ENCODE measurements around the gene ZBTB8OS. TPM values are rescaled to one million over a fixed set of nuclear protein-coding genes. Genes with fewer than 3 reads are reported as not detected.

ZBTB8OS gene
- total and polyA plus RNA-seq, 2 of the 8 experiments (the other 6 are each of a cell fraction or from before 2014, with no cell fraction given): 68.0 to 74.2 TPM

GRCh38 chr1:32627596-32628162 is 22.7 kb downstream of the ZBTB8OS start:
- H2BK5ac ChIP-seq (ENCODE audit: low read depth, low read length): no peak overlapping the region
- ChIA-PET POLR2A (ENCODE audit: partially characterized antibody) (interaction anchor here (0.6 to 1.1 kb wide), 2 partner anchors 10 to 14 kb away, joined by 3 read pairs; no protein-coding TSS in a partner anchor), CTCF (ENCODE audit: partially characterized antibody) (interaction anchor here (1.4 kb wide), 1 partner anchor 9 kb away, joined by 3 read pairs; no protein-coding TSS in a partner anchor)
- no peak overlapping the region for H2BK12ac ChIP-seq (ENCODE audit: low read depth, low read length)
- no peak overlapping the region for H2BK120ac ChIP-seq (replicated peaks; ENCODE audit: low read depth, low read length)
- H3K23ac ChIP-seq (ENCODE audit: insufficient read length): no peak overlapping the region
- no peak overlapping the region for H4K8ac ChIP-seq (ENCODE audit: extremely low read depth, insufficient read depth, low read length)
- H4K5ac ChIP-seq (ENCODE audit: insufficient read length, low read depth, low read length): no peak overlapping the region
- WGBS, 2 experiments (ENCODE audit: extremely low coverage in 1 of 2, insufficient coverage in 1 of 2, insufficient read length in 1 of 2, insufficient replicate concordance in 2 of 2, low coverage in 1 of 2, low lambda C conversion rate in 2 of 2, missing lambda C conversion rate in 1 of 2): 92% methylated on average over 11 of the region's 11 CpGs; no CpG with 5 or more reads in 1 of the 2 experiments
- DNase-seq (ENCODE audit: low read depth in 1 of 2, low spot score in 2 of 2) (no peak), FAIRE-seq (no peak)
- H3K4me2 ChIP-seq (ENCODE audit: insufficient read depth in 1 of 2, low read depth in 2 of 2, low read length in 2 of 2): no peak overlapping the region
- no peak overlapping the region for H2AK5ac ChIP-seq (ENCODE audit: low read depth, low read length)
- no peak overlapping the region for H3K4ac ChIP-seq (replicated peaks; ENCODE audit: insufficient read length, low read depth, low read length)
- no peaks in the 10 kb centered on the region; the same call in 1 of the 2 replicates for H3K79me1 ChIP-seq (ENCODE audit: low read depth, low read length)
- H3K36me3 ChIP-seq (ENCODE audit: control insufficient read depth in 2 of 4, insufficient read depth in 4 of 4, low read length in 3 of 4): peaks cover 0 to 26% (median 6%) of the 10 kb centered on the region in 4 experiments; a peak in 5 of 8 replicates
- H2BK15ac ChIP-seq (ENCODE audit: low read length): no peak overlapping the region
- H3K27me3 ChIP-seq (replicated peaks in 1 of 4; ENCODE audit: control insufficient read depth in 3 of 4, extremely low read depth in 1 of 4, insufficient read depth in 3 of 4, low read length in 3 of 4): no peaks in the 10 kb centered on the region
- H3K9me3 ChIP-seq (ENCODE audit: insufficient read depth in 2 of 2, low read depth in 1 of 2, low read length in 1 of 2): no peaks in the 10 kb centered on the region
- no peak overlapping the region for H3K4me3 ChIP-seq (ENCODE audit: extremely low read depth in 1 of 4, insufficient read depth in 2 of 4, low read depth in 3 of 4, low read length in 4 of 4)
- H4K20me1 ChIP-seq (replicated peaks in 1 of 2; ENCODE audit: control insufficient read depth in 1 of 2, insufficient read depth in 2 of 2, low read length in 2 of 2): no peaks in the 10 kb centered on the region
- no peak overlapping the region for H2AFZ ChIP-seq (ENCODE audit: low read length)
- no peak overlapping the region for H2BK20ac ChIP-seq (ENCODE audit: low read length)
- H3K27ac ChIP-seq (ENCODE audit: low read depth, low read length): no peak overlapping the region
- H3K4me1 ChIP-seq (replicated peaks in 1 of 4; ENCODE audit: control insufficient read depth in 3 of 4, insufficient read depth in 4 of 4, low read length in 3 of 4): peaks cover 0 to 3% (median 0%) of the 10 kb centered on the region in 4 experiments; a peak in 4 of 7 replicates
- H3K23me2 ChIP-seq (ENCODE audit: low read depth, low read length): peaks cover 1% of the 10 kb centered on the region; the same call in 1 of the 2 replicates
- no peak for TF ChIP-seq KDM1A (IDR thresholded peaks at IDR 0.05; ENCODE audit: borderline replicate concordance, low read length)
- TF ChIP-seq POU5F1 (IDR thresholded peaks at IDR 0.05; ENCODE audit: low read depth, low read length): no peak
- TF ChIP-seq EP300 (IDR thresholded peaks at IDR 0.05; ENCODE audit: borderline replicate concordance in 1 of 2, low read depth in 2 of 2, low read length in 2 of 2): no peak
- TF ChIP-seq NRF1 (IDR thresholded peaks at IDR 0.05; ENCODE audit: low read depth, low read length): no peak
- TF ChIP-seq EGR1 (IDR thresholded peaks at IDR 0.05; ENCODE audit: borderline replicate concordance, low read depth, low read length): no peak
- no peak for TF ChIP-seq RXRA (IDR thresholded peaks at IDR 0.05; ENCODE audit: insufficient read depth, low read depth, low read length)
- no peak for TF ChIP-seq CTBP2 (IDR thresholded peaks at IDR 0.05; ENCODE audit: borderline replicate concordance, insufficient read depth, insufficient read length, low read length)
- no peak for TF ChIP-seq CTCF (IDR thresholded peaks at IDR 0.05; ENCODE audit: control extremely low read depth in 1 of 3, insufficient read depth in 1 of 3, low read depth in 1 of 3, low read length in 3 of 3)
- TF ChIP-seq SP4 (IDR thresholded peaks at IDR 0.05; ENCODE audit: low read length): no peak
- no peak for TF ChIP-seq SP2 (IDR thresholded peaks at IDR 0.05; ENCODE audit: low read length)
- TF ChIP-seq CREB1 (IDR thresholded peaks at IDR 0.05): no peak
- H3K18ac ChIP-seq (ENCODE audit: extremely low read depth, low read length): no peak overlapping the region
- no peak overlapping the region for H4K91ac ChIP-seq (replicated peaks; ENCODE audit: insufficient read length, low read length)
- H3K79me2 ChIP-seq (ENCODE audit: control insufficient read depth in 1 of 2, insufficient read depth in 2 of 2, low read length in 2 of 2): no peaks in the 10 kb centered on the region
- H3K14ac ChIP-seq (ENCODE audit: insufficient read length): no peak overlapping the region
- no peak overlapping the region for H3K9ac ChIP-seq (replicated peaks in 1 of 4; ENCODE audit: extremely low read depth in 1 of 4, low read depth in 3 of 4, low read length in 3 of 4)
- no peak overlapping the region for H3K56ac ChIP-seq (replicated peaks; ENCODE audit: insufficient read length, low read depth, low read length)

Measured in H1 (cell line).